Heart left ventricle (tissue), 13 donors: ENCODE measurements around the gene DIABLO.

ENCODE experiments used
- CTCF ChIP-seq, 12 donors: fragments of 200-600 bp; sonication (generic) in 4 of 12; IDR thresholded peaks; one replicate each; pipeline versions ENCODE4 v1.5.0 to v1.8.0; 2018 to 2022; ENCODE audit warnings: antibody characterized with exemption in 12 of 12, mild to moderate bottlenecking in 5 of 12
- POLR2A ChIP-seq, 2 donors: fragments of 450-650 bp; IDR thresholded peaks; one replicate each; pipeline ENCODE4 v1.6.1; 2017; ENCODE audit warnings: antibody characterized with exemption in 2 of 2, mild to moderate bottlenecking in 2 of 2, moderate library complexity in 2 of 2
- donor health status: ischemic (EF 13 %, LVEDD 7.1; RV severe dilation, severe dysfunction).
- donor health status: DM: no; HTN: yes; CAD: no.
- donor health status: DM: no; HTN: no; CAD: no.
- donor health status: ischemic (EF 25% LVEDD 6.9; RV normal size, moderate dysfunction).
- donor health status: ischemic (EF 25% LVEDD 5.7; RV mildly dilated, moderate dysfunction).
- donor health status: ischemic (EF 35%, LVEDD 5.7; RV mildly dilated, moderate dysfunction).
- donor health status: nonischemic (EF 11% LVEDD 7.7; RV severe dilation, severe dysfunction).
- donor health status: DM: yes; HTN: yes; CAD: no.
- donor health status: PGD.
- donor health status: ischemic (EF 29% LVEDD 5.4; RV normal size, mild dysfunction).
- donor health status: nonischemic (EF 23%, LVEDD 6.1; RV moderate dilation, normal function).

- TF ChIP-seq POLR2A (IDR thresholded peaks at IDR 0.05), result no peak
- TF ChIP-seq CTCF (IDR thresholded peaks at IDR 0.05), result no peak
Measured at GRCh38 chr12:122243965-122244364, 18.1 kb upstream of the DIABLO start.
